ENCODE measurements around the gene AR. TPM values are rescaled to one million over a fixed set of nuclear protein-coding genes. Genes with fewer than 3 reads are reported as not detected.

AR gene
- 1 to 10 TPM in 4 of 6 donors, under 1 TPM in 2; 0.43 to 2.9 (median 1.6) TPM for total RNA-seq
- 1 to 10 TPM in 1 of 2 donors, under 1 TPM in 1; 0.34 to 1.0 TPM for polyA plus RNA-seq

DNA sequence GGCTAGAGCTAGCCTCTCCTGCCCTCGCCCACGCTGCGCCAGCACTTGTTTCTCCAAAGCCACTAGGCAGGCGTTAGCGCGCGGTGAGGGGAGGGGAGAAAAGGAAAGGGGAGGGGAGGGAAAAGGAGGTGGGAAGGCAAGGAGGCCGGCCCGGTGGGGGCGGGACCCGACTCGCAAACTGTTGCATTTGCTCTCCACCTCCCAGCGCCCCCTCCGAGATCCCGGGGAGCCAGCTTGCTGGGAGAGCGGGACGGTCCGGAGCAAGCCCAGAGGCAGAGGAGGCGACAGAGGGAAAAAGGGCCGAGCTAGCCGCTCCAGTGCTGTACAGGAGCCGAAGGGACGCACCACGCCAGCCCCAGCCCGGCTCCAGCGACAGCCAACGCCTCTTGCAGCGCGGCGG is at the start of gene AR:
Gene AR (plus strand): TSS at position 204 of the 400 bp plus-strand sequence. CDS start 1,126 bp downstream, outside the sequence.
- H3K27ac ChIP-seq, result peak within 1 kb of the TSS in 1 of 4 donors; percentile 47
- peaks cover 0 to 27% (median 3%) of the 10 kb centered on the region in 4 donors for H3K27me3 ChIP-seq
- no peaks in the 10 kb centered on the region for H3K9me3 ChIP-seq
- DNase-seq (peak; percentile 17 to 75 (median 49)), ATAC-seq (peak; percentile 53 to 84 (median 71)), FAIRE-seq (no peak)
- TF ChIP-seq, protein P1, sequence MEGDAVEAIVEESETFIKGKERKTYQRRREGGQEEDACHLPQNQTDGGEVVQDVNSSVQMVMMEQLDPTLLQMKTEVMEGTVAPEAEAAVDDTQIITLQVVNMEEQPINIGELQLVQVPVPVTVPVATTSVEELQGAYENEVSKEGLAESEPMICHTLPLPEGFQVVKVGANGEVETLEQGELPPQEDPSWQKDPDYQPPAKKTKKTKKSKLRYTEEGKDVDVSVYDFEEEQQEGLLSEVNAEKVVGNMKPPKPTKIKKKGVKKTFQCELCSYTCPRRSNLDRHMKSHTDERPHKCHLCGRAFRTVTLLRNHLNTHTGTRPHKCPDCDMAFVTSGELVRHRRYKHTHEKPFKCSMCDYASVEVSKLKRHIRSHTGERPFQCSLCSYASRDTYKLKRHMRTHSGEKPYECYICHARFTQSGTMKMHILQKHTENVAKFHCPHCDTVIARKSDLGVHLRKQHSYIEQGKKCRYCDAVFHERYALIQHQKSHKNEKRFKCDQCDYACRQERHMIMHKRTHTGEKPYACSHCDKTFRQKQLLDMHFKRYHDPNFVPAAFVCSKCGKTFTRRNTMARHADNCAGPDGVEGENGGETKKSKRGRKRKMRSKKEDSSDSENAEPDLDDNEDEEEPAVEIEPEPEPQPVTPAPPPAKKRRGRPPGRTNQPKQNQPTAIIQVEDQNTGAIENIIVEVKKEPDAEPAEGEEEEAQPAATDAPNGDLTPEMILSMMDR (IDR thresholded peaks at IDR 0.05), result no peak
- intact Hi-C loops (cut with DNase I), result no loop called here
- no peaks in the 10 kb centered on the region for H3K36me3 ChIP-seq
- H3K4me3 ChIP-seq, result peak within 1 kb of the TSS in 2 of 4 donors; percentile 30 to 37
- no peaks in the 10 kb centered on the region for H3K4me1 ChIP-seq
- WGBS, 2 donors, result 1 to 28% methylated on average over 29 to 30 of the region's 30 CpGs

DNA sequence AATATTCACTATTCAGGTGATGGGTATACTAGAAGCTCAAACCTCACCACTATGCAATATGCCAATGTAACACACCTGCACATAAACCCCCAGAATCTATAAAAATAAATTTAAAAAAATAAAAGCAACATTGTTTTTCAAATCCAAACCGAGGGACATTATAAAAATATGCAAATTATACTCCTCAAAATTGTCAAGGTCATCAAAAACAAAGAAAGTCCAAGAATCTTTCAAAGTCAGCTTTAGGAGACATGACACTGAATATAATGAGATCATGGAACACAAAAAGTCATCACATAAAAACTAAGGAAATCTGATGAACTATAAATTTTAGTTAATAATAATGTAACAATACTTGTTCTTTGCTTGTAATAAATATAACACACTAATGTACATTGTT is 43.2 kb upstream of the AR start:
- 11 to 25% methylated on average over 1 of the region's 1 CpG for WGBS, 2 donors
- ATAC-seq, result no peak
- FAIRE-seq, result peak; percentile 94

GRCh38 chrX:67503004-67503403 is 40.8 kb upstream of the AR start:
- Histone ChIP-seq H3K9me3 (no peaks in the 10 kb centered on the region), H3K4me1 (no peaks in the 10 kb centered on the region), H3K27me3 (peaks cover 0 to 5% (median 0%) of the 10 kb centered on the region in 4 donors), H3K36me3 (no peaks in the 10 kb centered on the region), H3K4me3 (no peak overlapping the region), H3K27ac (no peak overlapping the region)
- TF ChIP-seq, protein P1 (IDR thresholded peaks at IDR 0.05), result no peak
- FAIRE-seq (no peak), ATAC-seq (no peak), DNase-seq (no peak)
- intact Hi-C loops (cut with DNase I), result no loop called here

More for the DNA sequence above, 43.2 kb upstream of the AR start:
- DNase-seq, result no peak
- intact Hi-C loops (cut with DNase I), result no loop called here
- Histone ChIP-seq H3K4me3 (no peak overlapping the region), H3K9me3 (no peaks in the 10 kb centered on the region), H3K27me3 (peaks cover 0 to 5% (median 0%) of the 10 kb centered on the region in 4 donors), H3K4me1 (no peaks in the 10 kb centered on the region), H3K27ac (no peak overlapping the region), H3K36me3 (no peaks in the 10 kb centered on the region)
- TF ChIP-seq, protein P1 (IDR thresholded peaks at IDR 0.05), result no peak

DNA sequence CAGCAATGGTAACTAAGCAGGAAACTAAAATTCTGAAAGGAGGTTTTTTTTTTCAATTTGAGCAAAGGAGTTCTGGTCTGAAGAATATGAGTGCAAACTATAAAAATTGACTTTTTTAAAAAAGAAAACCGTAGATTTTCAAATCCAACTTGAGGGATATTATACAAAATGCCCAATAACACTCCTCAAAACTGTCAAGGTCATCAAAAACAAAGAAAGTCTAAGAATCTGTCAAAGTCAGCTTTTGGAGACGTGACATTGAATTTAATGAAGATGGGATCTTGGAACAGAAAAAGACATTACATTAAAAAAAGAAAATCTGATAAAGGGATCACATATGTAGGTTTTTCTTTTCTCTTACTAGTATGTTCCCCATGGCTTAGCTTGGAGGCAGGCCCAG is 40.4 kb upstream of the AR start:
- peaks cover 0 to 5% (median under 1%) of the 10 kb centered on the region in 4 donors for H3K27me3 ChIP-seq
- no peaks in the 10 kb centered on the region for H3K4me1 ChIP-seq
- ATAC-seq (no peak), DNase-seq (no peak), FAIRE-seq (peak; percentile 69)
- no peaks in the 10 kb centered on the region for H3K36me3 ChIP-seq
- no peaks in the 10 kb centered on the region for H3K9me3 ChIP-seq
- TF ChIP-seq, protein P1 (IDR thresholded peaks at IDR 0.05), result no peak
- H3K27ac ChIP-seq, result no peak overlapping the region
- intact Hi-C loops (cut with DNase I), result no loop called here
- H3K4me3 ChIP-seq, result no peak overlapping the region
- WGBS, 2 donors, result 32 to 44% methylated on average over 2 of the region's 2 CpGs

- intact Hi-C loops (cut with DNase I), result no loop called here
- ATAC-seq (no peak), DNase-seq (no peak), FAIRE-seq (no peak)
- Histone ChIP-seq H3K36me3 (no peaks in the 10 kb centered on the region), H3K27me3 (peaks cover 0 to 3% (median 0%) of the 10 kb centered on the region in 4 donors), H3K4me1 (no peaks in the 10 kb centered on the region), H3K9me3 (no peaks in the 10 kb centered on the region), H3K27ac (no peak overlapping the region), H3K4me3 (no peak overlapping the region)
- TF ChIP-seq, protein P1 (IDR thresholded peaks at IDR 0.05), result no peak
Measured at GRCh38 chrX:67520671-67521070, 23.1 kb upstream of the AR start.
